ENCODE data around the gene ANAPC2. TPM values are rescaled to one million over a fixed set of nuclear protein-coding genes. Genes with fewer than 3 reads are reported as not detected.

ANAPC2 gene
- polyA plus RNA-seq, 2 of the 4 experiments (the other 2 are of a cell fraction), result 17.5 to 40.7 TPM

DNA sequence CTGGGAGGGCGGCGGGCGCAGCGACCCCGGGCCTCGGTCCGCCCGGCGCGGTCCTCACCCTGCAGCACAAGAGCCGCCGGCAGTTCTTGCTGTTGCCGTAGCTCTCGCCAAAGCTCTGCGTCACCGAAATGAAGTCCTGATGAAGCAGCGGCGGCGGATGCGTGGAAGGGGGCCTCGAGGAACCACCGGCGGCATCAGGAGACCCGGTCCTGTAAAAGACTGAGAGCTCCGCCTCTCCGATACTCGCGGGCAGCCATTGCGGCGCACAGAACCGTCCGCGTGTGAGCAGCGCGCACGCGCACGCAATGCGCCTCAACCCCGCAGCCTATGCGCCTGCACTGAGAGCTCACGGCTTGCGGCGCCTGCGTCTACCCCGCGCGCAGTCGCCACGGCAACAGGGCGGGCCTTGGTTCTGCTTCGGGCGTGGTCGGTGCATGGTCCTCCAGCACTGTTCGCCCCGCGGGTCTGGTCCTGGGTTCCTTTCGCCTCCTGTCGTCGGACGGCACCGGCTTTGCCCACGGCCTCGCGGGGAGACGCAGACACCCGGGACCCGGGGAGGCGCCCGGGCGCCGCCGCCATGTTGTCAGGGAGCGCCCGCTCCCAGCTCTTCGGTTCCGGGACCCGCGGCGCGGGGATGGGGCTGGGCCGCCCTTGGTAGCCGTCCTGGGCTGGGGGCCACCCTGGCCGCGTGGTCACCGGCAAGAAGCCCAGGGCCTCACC is 58.7 kb downstream of the ANAPC2 start (continued):
- TF ChIP-seq RFX5 (IDR thresholded peaks at IDR 0.05) (no peak), NR3C1 (IDR thresholded peaks at IDR 0.05) (no peak), EHMT2 (IDR thresholded peaks at IDR 0.05; ENCODE audit: low read depth) (no peak), EHF (CRISPR knock-in tag; IDR thresholded peaks at IDR 0.05) (no peak), CHD2 (IDR thresholded peaks at IDR 0.05; ENCODE audit: low read length, partially characterized antibody) (no peak), ZC3H11A (IDR thresholded peaks at IDR 0.05) (no peak), HEYL (CRISPR knock-in tag; IDR thresholded peaks at IDR 0.05) (no peak), POLR2AphosphoS2 (conservative IDR thresholded peaks at IDR 0.05; ENCODE audit: low read length) (no peak)
- TF ChIP-seq, protein P1, sequence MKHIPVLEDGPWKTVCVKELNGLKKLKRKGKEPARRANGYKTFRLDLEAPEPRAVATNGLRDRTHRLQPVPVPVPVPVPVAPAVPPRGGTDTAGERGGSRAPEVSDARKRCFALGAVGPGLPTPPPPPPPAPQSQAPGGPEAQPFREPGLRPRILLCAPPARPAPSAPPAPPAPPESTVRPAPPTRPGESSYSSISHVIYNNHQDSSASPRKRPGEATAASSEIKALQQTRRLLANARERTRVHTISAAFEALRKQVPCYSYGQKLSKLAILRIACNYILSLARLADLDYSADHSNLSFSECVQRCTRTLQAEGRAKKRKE (CRISPR knock-in tag; IDR thresholded peaks at IDR 0.05; ENCODE audit: low read depth), result no peak
- TF ChIP-seq, protein P2, sequence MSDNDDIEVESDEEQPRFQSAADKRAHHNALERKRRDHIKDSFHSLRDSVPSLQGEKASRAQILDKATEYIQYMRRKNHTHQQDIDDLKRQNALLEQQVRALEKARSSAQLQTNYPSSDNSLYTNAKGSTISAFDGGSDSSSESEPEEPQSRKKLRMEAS (IDR thresholded peaks at IDR 0.05), result peak; percentile 82

DNA sequence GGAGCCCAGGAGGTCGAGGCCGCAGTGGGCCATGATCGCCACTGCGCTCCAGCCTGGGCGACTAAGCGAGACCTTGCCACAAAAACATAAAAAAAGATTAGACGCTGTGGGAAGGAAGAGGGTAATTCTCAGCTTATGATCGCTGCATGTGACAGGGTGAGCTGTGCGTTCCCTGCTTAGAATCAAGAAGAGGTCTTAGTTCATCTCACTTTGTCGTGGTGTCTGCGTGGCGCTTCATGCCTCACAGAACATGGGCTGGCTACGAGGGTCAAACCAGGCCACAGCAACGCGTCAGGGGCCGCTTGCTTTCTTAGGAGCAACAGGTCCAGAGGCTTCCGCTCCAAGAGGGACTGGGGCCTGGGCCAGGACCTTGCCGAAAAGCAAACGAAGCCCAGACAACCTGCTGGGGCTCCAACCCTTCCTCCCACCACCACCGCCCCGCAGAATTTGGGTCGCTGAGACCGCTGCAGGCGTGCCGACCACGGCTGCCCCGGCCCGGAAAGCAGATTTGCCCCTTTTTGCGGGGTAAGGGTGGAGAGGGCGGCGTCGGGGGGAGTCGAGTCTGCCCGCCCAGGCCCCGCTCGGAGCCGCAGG is 59.4 kb downstream of the ANAPC2 start:
- WGBS (ENCODE audit: missing lambda C conversion rate), result 19% methylated on average over 19 of the region's 37 CpGs
- Histone ChIP-seq H3K9me3 (no peaks in the 10 kb centered on the region), H3K4me1 (peaks cover 17% of the 10 kb centered on the region), H3K27ac (peak overlapping the region; percentile 98), H3K4me3 (peak overlapping the region; percentile 94), H3K4me2 (peak overlapping the region; percentile 100)
- ChIA-PET POLR2A (interaction anchor here (0.7 to 2.2 kb wide), 21 partner anchors 10 to 127 kb away, joined by 3 to 23 read pairs (median 5); partner anchors contain the start of genes ANAPC2, GRIN1, LRRC26 and MAN1B1), CTCF (interaction anchor here (0.9 to 3.4 kb wide), 16 partner anchors 9 to 109 kb away, joined by 3 to 16 read pairs (median 4); partner anchors contain the start of genes ANAPC2 and SSNA1)
- peak in 1 of 2 experiments; percentile 51 for DNase-seq (ENCODE audit: low read depth in 1 of 2, low spot score in 1 of 2)
- TF ChIP-seq PHF8 (IDR thresholded peaks at IDR 0.05; ENCODE audit: borderline replicate concordance, low read depth), result no peak
- TF ChIP-seq, protein P2 (IDR thresholded peaks at IDR 0.05), result 0 out of 2 replicates have a peak, but pooled peaks have one; percentile 51
- TF ChIP-seq JUN (IDR thresholded peaks at IDR 0.05), result no peak
- TF ChIP-seq, protein P3, sequence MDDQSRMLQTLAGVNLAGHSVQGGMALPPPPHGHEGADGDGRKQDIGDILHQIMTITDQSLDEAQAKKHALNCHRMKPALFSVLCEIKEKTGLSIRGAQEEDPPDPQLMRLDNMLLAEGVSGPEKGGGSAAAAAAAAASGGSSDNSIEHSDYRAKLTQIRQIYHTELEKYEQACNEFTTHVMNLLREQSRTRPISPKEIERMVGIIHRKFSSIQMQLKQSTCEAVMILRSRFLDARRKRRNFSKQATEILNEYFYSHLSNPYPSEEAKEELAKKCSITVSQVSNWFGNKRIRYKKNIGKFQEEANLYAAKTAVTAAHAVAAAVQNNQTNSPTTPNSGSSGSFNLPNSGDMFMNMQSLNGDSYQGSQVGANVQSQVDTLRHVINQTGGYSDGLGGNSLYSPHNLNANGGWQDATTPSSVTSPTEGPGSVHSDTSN (IDR thresholded peaks at IDR 0.05), result 0 out of 2 replicates have a peak, but pooled peaks have one; percentile 30
- TF ChIP-seq FOXS1 (CRISPR knock-in tag; IDR thresholded peaks at IDR 0.05), result no peak
- TF ChIP-seq, protein P4, sequence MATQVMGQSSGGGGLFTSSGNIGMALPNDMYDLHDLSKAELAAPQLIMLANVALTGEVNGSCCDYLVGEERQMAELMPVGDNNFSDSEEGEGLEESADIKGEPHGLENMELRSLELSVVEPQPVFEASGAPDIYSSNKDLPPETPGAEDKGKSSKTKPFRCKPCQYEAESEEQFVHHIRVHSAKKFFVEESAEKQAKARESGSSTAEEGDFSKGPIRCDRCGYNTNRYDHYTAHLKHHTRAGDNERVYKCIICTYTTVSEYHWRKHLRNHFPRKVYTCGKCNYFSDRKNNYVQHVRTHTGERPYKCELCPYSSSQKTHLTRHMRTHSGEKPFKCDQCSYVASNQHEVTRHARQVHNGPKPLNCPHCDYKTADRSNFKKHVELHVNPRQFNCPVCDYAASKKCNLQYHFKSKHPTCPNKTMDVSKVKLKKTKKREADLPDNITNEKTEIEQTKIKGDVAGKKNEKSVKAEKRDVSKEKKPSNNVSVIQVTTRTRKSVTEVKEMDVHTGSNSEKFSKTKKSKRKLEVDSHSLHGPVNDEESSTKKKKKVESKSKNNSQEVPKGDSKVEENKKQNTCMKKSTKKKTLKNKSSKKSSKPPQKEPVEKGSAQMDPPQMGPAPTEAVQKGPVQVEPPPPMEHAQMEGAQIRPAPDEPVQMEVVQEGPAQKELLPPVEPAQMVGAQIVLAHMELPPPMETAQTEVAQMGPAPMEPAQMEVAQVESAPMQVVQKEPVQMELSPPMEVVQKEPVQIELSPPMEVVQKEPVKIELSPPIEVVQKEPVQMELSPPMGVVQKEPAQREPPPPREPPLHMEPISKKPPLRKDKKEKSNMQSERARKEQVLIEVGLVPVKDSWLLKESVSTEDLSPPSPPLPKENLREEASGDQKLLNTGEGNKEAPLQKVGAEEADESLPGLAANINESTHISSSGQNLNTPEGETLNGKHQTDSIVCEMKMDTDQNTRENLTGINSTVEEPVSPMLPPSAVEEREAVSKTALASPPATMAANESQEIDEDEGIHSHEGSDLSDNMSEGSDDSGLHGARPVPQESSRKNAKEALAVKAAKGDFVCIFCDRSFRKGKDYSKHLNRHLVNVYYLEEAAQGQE (IDR thresholded peaks at IDR 0.05), result no peak
- TF ChIP-seq POLR2A (IDR thresholded peaks at IDR 0.05; ENCODE audit: low read length), result no peak
- no peak for TF ChIP-seq POLR2AphosphoS2 (conservative IDR thresholded peaks at IDR 0.05; ENCODE audit: low read length)
- FAIRE-seq, result no peak
- peak; percentile 12 to 13; a peak in 4 of 6 replicates for ATAC-seq
